GM12873 (cell line): ENCODE data around the gene HPRT1.

ENCODE experiments used
- CTCF ChIP-seq: IDR thresholded peaks from 2 replicates; pipeline ENCODE4 v1.5.1; 2012; ENCODE audit warnings: low read depth, mild to moderate bottlenecking, moderate library complexity, low read length, control low read depth; ENCODE audit not compliant: insufficient read depth; ENCODE audit errors: missing control alignments

HPRT1 gene

GRCh38 chrX:134459683-134460004 is 321 bp upstream of the HPRT1 start:
- TF ChIP-seq CTCF: no peak

DNA sequence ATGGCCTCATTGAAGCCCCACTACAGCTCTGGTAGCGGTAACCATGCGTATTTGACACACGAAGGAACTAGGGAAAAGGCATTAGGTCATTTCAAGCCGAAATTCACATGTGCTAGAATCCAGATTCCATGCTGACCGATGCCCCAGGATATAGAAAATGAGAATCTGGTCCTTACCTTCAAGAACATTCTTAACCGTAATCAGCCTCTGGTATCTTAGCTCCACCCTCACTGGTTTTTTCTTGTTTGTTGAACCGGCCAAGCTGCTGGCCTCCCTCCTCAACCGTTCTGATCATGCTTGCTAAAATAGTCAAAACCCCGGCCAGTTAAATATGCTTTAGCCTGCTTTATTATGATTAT is 876 bp downstream of the HPRT1 start:
- TF ChIP-seq CTCF: no peak

DNA sequence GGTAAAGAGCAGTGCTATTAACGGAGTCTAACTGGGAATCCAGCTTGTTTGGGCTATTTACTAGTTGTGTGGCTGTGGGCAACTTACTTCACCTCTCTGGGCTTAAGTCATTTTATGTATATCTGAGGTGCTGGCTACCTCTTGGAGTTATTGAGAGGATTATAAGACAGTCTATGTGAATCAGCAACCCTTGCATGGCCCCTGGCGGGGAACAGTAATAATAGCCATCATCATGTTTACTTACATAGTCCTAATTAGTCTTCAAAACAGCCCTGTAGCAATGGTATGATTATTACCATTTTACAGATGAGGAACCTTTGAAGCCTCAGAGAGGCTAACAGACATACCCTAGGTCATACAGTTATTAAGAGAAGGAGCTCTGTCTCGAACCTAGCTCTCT is 1.5 kb downstream of the HPRT1 start:
- TF ChIP-seq CTCF: no peak

- no peak for TF ChIP-seq CTCF
Measured at GRCh38 chrX:134462927-134463326, 3.0 kb downstream of the HPRT1 start.

DNA sequence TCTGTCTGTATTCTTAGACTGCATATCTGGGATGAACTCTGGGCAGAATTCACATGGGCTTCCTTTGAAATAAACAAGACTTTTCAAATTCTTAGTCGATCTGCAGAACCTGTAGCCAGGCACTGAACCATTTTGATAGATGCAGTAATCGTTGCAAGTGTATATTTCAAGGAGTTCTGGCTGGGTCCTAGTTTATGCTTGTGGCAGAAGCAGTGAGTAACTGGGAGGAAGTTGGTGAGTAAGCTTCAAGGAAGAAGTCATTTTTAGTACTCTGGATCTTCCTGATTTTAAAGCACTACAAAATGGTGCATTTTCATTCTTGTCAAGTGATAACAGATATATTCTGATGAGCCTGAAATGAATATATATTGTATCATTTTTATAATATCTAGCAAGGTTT is 9.5 kb downstream of the HPRT1 start:
- TF ChIP-seq CTCF: no peak

DNA sequence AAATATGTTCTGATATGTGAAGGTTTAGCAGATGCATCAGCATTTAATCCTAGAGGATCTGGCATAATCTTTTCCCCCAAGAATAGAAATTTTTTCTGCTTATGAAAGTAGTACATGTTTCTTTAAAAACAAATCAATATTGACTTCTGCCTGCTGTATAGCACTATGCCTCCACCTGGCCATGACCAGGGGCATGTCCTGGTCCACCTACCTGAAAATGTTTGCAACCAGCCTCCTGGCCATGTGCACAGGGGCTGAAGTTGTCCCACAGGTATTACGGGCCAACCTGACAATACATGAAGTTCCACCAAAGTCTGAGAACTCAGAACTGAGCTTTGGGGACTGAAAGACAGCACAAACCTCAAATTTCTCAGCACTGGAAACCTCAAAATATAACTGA is 10.0 kb downstream of the HPRT1 start:
- no peak for TF ChIP-seq CTCF

DNA sequence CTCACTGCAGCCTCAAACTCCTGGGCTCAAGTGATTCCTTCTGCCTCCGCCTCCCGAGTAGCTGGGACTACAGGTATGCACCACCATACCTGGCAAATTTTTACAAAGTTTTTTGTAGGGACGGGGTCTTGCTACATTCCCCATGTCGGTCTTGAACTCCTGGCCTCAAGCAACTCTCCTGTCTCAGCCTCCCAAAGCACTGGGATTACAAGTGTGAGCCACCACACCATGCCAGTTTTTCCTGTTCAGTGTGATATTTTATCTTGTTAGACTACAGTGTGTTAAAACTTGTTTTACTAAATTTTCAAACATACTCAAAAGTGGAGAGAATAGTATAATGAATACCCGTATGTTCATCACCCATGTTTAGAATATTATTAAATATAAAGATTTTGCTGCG is 12.1 kb downstream of the HPRT1 start:
- TF ChIP-seq CTCF: no peak

- no peak for TF ChIP-seq CTCF
Measured at GRCh38 chrX:134476284-134476683, 16.3 kb downstream of the HPRT1 start.
